Esophagus squamous epithelium (tissue), 4 donors: Measurements from ENCODE around the gene LIMA1.

Source experiments
- CTCF ChIP-seq, 6 experiments: fragments of 450-650 bp in 4 of 6; fragments of 200-600 bp in 2 of 6; sonication (generic) in 2 of 6; IDR thresholded peaks; one replicate each; pipeline ENCODE4 v1.5.1; 2016 to 2019; ENCODE audit warnings: antibody characterized with exemption in 6 of 6, mild to moderate bottlenecking in 4 of 6, moderate library complexity in 4 of 6
- POLR2A ChIP-seq, 4 donors: fragments of 450-650 bp; IDR thresholded peaks; one replicate each; pipeline ENCODE4 v1.6.1; 2017; ENCODE audit warnings: antibody characterized with exemption in 4 of 4, mild to moderate bottlenecking in 4 of 4, moderate library complexity in 3 of 4

- TF ChIP-seq CTCF (IDR thresholded peaks at IDR 0.05): no peak
- TF ChIP-seq POLR2A (IDR thresholded peaks at IDR 0.05): no peak
These were observed 96.0 kb downstream of the LIMA1 start for GRCh38 chr12:50187084-50187900.
